ENCODE data around the gene PRKCE.

The PRKCE gene

GRCh38 chr2:45938649-45939511, 287.4 kb downstream of the PRKCE start:
- peak; percentile 91 for DNase-seq (ENCODE audit: low read depth, low spot score)
- H3K27ac ChIP-seq = peak overlapping the region; percentile 85

- DNase-seq (ENCODE audit: low read depth, low spot score) = no peak
- no peak overlapping the region for H3K27ac ChIP-seq
Observed at GRCh38 chr2:45941531-45942236, 290.2 kb downstream of the PRKCE start.

DNA sequence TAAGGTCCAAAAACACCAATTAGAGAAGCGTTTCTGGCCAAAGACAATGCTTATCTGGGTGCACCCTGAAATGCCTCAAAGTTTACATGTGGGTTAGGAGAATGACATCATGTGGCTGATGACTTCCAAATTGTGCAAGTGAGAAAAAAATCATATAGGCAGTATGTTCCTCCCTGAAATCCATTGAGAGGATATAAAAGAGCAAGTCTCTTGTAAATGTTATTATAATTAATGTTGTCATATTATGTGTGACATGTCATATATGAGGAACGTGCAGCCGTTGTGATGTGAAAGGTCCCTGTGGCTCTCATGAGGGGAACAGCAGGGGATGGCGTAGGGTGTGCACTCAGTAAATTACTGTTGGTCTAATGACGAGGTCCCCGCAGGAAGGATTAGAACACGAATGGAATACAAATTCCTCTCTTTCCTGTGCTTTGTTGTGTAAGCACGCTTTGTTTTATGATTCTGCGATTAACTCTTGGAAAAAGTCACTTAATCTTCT, 290.8 kb downstream of the PRKCE start:
- H3K27ac ChIP-seq = no peak overlapping the region
- no peak for DNase-seq (ENCODE audit: low read depth, low spot score)

DNA sequence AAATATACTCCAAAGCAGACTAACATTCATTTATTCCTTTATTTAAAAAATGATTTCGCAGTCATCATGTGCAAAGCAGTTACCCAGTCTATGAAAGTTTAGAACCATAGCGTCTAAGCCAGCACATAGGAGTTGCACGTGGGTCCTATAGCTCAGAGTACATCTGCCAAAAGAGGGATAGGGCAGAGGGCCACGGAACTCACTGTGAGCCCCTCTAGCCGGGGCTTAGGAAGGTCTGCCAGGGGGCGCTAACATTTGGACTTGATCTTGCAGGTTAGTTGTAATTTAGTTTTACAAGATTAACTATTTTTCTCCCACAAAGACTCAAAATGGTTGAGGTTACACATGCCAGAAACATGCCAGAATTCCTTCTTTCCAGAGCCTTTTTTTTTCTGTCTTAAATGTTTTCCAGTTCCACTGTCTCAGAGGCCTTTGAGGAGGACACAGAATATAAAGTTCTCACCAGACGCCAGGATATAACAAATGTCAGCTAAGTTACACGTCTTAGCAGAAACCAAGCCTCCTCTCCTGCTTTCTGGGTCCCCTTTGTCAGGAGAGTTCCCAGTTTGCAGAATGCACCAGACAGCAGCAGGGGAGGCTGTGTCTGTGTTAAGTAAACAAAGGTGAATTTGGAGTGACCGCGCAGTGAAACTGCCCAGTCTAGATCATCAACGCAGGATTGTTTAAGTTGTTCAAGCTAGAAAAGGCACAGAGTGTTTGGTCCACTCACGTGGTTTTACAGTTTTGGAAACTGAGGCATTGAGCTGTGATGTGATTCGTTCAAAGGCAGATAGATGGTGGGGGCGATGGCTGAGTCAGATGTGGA, 292.0 kb downstream of the PRKCE start:
- no peak overlapping the region for H3K27ac ChIP-seq
- no peak for DNase-seq (ENCODE audit: low read depth, low spot score)

- no peak overlapping the region for H3K27ac ChIP-seq
- DNase-seq (ENCODE audit: low read depth, low spot score) = no peak
Observed at GRCh38 chr2:45944074-45944473, 292.6 kb downstream of the PRKCE start.

DNA sequence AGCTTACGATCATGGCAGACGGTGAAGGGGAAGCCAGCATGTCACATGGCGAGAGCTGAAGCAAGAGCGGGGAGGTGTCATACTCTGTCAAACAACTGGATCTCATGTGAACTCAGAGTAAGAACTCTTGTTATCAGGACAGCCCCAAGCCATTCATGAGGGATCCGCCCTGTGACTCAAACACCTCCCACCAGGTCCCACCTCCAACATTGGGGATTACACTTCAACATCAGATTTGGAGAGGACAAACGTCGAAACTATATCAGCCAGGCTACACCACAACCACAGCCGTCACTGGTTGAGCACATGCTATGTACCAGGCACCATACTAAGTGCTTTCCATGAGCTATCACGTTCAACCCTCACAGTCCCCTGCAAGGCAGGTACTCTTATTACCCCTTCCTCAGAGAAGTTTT, 293.8 kb downstream of the PRKCE start:
- DNase-seq (ENCODE audit: low read depth, low spot score) = no peak
- H3K27ac ChIP-seq = no peak overlapping the region

DNA sequence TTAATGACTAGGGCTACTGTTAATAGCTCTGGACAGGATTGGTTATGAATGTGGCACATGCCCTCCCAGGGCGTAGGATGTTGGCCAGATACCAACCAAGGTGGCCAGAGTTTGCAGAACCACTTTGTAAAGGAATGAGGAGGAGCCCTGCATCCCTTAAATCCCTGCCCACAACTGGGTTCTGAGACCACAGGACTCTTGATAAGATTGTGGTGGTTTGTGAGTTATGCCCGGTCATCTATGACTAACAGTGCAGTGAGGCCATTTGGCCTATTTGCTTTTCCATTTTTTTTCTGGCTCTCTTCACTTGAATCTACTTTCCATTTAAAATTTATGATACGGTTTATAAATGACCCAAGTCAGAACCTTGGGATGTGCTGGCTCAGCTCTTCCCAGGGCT, 294.5 kb downstream of the PRKCE start:
- no peak overlapping the region for H3K27ac ChIP-seq
- peak; percentile 61 for DNase-seq (ENCODE audit: low read depth, low spot score)

GRCh38 chr2:45950606-45951005, 299.1 kb downstream of the PRKCE start:
- H3K27ac ChIP-seq = no peak overlapping the region
- DNase-seq (ENCODE audit: low read depth, low spot score) = no peak

DNA sequence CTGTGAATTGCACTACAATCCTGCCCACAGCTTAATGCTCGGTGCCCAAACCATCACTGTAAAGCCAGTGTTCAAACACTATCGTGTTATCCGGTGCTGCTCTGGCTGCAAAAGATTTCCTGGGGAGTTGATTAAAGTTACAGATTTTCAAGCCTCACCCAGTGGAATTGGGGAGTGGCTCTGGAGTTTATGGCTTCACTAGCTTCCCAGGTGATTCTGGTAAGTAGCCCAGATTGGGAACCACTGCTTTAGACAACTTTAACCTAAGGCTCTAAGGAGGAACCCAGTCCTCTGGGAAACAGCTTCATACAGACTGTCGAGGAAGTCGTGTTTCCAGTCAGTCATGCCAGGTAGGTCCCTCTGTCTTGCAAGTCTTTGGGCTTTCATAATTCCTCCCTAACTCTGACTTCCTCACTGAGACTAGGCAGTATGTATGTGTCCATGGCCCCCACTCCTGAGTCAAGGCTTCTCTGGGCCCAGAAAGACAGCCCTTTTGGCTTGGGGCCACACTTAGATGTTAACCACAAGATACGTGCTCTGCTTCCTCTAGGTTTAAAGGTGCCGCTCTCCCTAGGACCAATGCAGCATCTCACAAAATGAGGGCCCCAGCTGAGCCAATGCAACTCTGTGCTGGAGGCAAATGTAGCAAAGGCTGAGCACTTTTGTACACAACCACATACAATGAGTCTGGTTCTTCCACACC, 299.7 kb downstream of the PRKCE start:
- no peak overlapping the region for H3K27ac ChIP-seq
- no peak for DNase-seq (ENCODE audit: low read depth, low spot score)

GRCh38 chr2:45952591-45952990, 301.1 kb downstream of the PRKCE start:
- no peak overlapping the region for H3K27ac ChIP-seq
- DNase-seq (ENCODE audit: low read depth, low spot score) = no peak

DNA sequence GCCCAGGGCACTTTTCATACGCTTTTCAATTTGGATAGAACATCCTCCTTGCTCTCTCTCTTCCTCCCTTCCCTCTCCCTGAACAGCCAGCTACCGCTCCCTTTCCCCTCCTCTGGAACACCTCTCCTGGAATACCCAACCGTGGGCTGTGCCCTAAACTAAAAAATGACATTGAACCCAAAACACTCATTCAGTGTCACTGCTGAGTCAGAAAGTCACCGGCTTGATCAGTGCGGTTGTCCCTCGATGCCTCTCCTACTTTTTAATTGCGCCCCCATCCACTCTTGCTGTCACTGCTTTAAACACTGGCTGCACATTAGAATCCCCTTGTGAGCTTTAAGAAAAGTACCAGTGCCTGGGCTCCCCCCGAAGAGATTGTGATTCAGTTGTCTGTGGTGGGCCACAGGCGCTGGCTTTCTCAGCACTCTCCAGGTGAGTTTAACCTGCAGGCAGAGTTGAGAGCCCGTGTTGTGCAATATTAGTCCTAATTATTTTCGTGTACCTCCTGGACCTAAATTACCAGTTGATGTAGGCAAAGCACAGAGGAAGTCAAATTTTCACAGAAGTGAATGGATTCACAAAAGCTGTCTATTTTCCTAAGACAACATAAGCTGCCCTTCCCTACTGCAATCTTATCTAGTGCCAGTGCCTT, 302.0 kb downstream of the PRKCE start:
- DNase-seq (ENCODE audit: low read depth, low spot score) = no peak
- H3K27ac ChIP-seq = no peak overlapping the region

GRCh38 chr2:45954233-45954850, 302.9 kb downstream of the PRKCE start:
- no peak overlapping the region for H3K27ac ChIP-seq
- no peak for DNase-seq (ENCODE audit: low read depth, low spot score)

GRCh38 chr2:45957533-45958227, 306.2 kb downstream of the PRKCE start:
- no peak for DNase-seq (ENCODE audit: low read depth, low spot score)
- no peak overlapping the region for H3K27ac ChIP-seq

GRCh38 chr2:45960057-45960863, 308.8 kb downstream of the PRKCE start:
- H3K27ac ChIP-seq = no peak overlapping the region
- no peak for DNase-seq (ENCODE audit: low read depth, low spot score)

- H3K27ac ChIP-seq = no peak overlapping the region
- no peak for DNase-seq (ENCODE audit: low read depth, low spot score)
Observed at GRCh38 chr2:45962177-45962921, 310.9 kb downstream of the PRKCE start.

DNA sequence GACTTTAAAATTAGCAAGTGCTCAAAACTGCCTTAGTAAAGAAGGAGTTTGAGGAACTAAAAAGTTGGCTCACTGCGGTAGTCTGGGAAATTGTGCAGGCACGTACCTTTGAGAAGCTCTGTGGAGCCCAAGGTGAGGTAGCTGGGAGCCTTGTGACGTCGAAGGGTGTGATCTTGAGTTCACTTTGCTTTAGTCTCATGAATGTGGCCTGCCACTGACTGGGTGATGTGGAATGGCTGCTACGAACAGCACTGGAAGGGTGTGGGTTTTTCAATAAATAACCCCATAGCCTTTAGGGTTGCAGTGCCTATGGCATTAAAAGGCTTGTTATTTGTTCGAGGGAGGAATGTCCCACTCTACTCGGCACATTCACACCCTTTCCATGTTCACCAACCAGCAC, 312.3 kb downstream of the PRKCE start:
- DNase-seq (ENCODE audit: low read depth, low spot score) = peak; percentile 16
- H3K27ac ChIP-seq = peak overlapping the region; percentile 89
